Stimulated activated CD4-positive, alpha-beta T cell treated with anti-CD3 and anti-CD28 coated beads, Interleukin-4, amount 100 ng/mL, for 24 hours (primary cell): ENCODE measurements around the gene BGN.
A peak's percentile ranks its signal among the peaks of the same experiment; 100 is the strongest.

Experiments
- DNase-seq: peaks from one replicate; pipeline ENCODE4 v3.0.0-alpha.2; 2020

Gene BGN

GRCh38 chrX:153494541-153495361 is at the start of gene BGN:
BGN (plus strand) TSS chrX:153494980; CDS start chrX:153504632, 9,652 bp downstream.
- no peak for DNase-seq

- no peak for DNase-seq
These were observed 49.5 kb upstream of the BGN start for GRCh38 chrX:153445106-153445855.

GRCh38 chrX:153445856-153446635 is 48.7 kb upstream of the BGN start, which contains the start of gene TREX2:
TREX2 (minus strand) TSS chrX:153446056; CDS start chrX:153445430, 626 bp downstream.
- no peak for DNase-seq

GRCh38 chrX:153446636-153446936 is 48.2 kb upstream of the BGN start:
- DNase-seq = no peak

- DNase-seq = no peak
These were observed 47.7 kb upstream of the BGN start for GRCh38 chrX:153446950-153447580.

GRCh38 chrX:153447581-153447960 is 47.2 kb upstream of the BGN start:
- DNase-seq = no peak

- no peak for DNase-seq
These were observed 46.0 kb upstream of the BGN start for GRCh38 chrX:153448556-153449367.

- no peak for DNase-seq
These were observed 45.2 kb upstream of the BGN start for GRCh38 chrX:153449368-153450113.

GRCh38 chrX:153450114-153450948 is 44.4 kb upstream of the BGN start:
- no peak for DNase-seq

- no peak for DNase-seq
These were observed 43.9 kb upstream of the BGN start for GRCh38 chrX:153450949-153451277.

GRCh38 chrX:153454901-153455550 is 39.8 kb upstream of the BGN start:
- no peak for DNase-seq

- DNase-seq = no peak
These were observed 39.2 kb upstream of the BGN start for GRCh38 chrX:153455571-153455970.

- no peak for DNase-seq
These were observed 38.6 kb upstream of the BGN start for GRCh38 chrX:153456161-153456560.

GRCh38 chrX:153456704-153457103 is 38.1 kb upstream of the BGN start:
- DNase-seq = no peak

- no peak for DNase-seq
These were observed 37.5 kb upstream of the BGN start for GRCh38 chrX:153457136-153457825.

GRCh38 chrX:153457827-153458466 is 36.8 kb upstream of the BGN start:
- no peak for DNase-seq

GRCh38 chrX:153458476-153458875 is 36.3 kb upstream of the BGN start:
- DNase-seq = no peak

- DNase-seq = no peak
These were observed 34.8 kb upstream of the BGN start for GRCh38 chrX:153459986-153460385.

- peak; percentile 41 for DNase-seq
These were observed 34.0 kb upstream of the BGN start for GRCh38 chrX:153460826-153461225.
